HEK293 (cell line): Measurements from ENCODE around the gene PPP1CA.

Experiments
- CTCF ChIA-PET: fragments of 350-600 bp; formaldehyde crosslinking; extraction: SDS; loops from one replicate; lab custom pipeline; 2021; ENCODE audit warnings: antibody characterized with exemption; lab: Yijun Ruan, JAX
- POLR2A ChIA-PET: fragments of 300-600 bp; formaldehyde crosslinking; extraction: SDS; loops from one replicate; lab custom pipeline; 2020; ENCODE audit warnings: antibody characterized with exemption, inconsistent platforms; lab: Yijun Ruan, JAX
- H3K27ac ChIP-seq: fragments of 200-500 bp; sonication (Bioruptor generic); 2 replicates; pipeline ENCODE4 v1.5.1; 2014; ENCODE audit warnings: low read depth, low read length, control low read depth, inconsistent platforms; ENCODE audit errors: extremely low read depth
- H3K36me3 ChIP-seq, 2 experiments: fragments of 200-500 bp in 1 of 2; sonication (Bioruptor generic) in 1 of 2; 1 replicate in 1 of 2; 2 replicates in 1 of 2; pipeline ENCODE4 v1.5.1; 2014 to 2017; ENCODE audit warnings: inconsistent platforms in 2 of 2, low read length in 2 of 2; ENCODE audit not compliant: control insufficient read depth in 2 of 2, insufficient read depth in 1 of 2
- H3K4me1 ChIP-seq: fragments of 200-500 bp; sonication (Bioruptor generic); 2 replicates; pipeline ENCODE4 v1.5.1; 2014; ENCODE audit warnings: mild to moderate bottlenecking, low read length, inconsistent platforms; ENCODE audit not compliant: control insufficient read depth, insufficient read depth
- H3K4me3 ChIP-seq: 2 replicates; pipeline ENCODE4 v1.5.1; 2011; ENCODE audit warnings: low read depth, mild to moderate bottlenecking, control low read depth, low read length, moderate library complexity
- H3K9me3 ChIP-seq: fragments of 200-500 bp; sonication (Bioruptor generic); 2 replicates; pipeline ENCODE4 v1.5.1; 2014; ENCODE audit warnings: low read depth, low read length, inconsistent platforms; ENCODE audit not compliant: control insufficient read depth, insufficient read depth
- EGR2 ChIP-seq: fragments of 450-650 bp; formaldehyde crosslinking; IDR thresholded peaks from 2 replicates; pipeline ENCODE4 v1.5.1; 2016; ENCODE audit warnings: low read depth, missing biosample characterization, missing genetic modification characterization
- GLI4 ChIP-seq: fragments of 450-650 bp; formaldehyde crosslinking; IDR thresholded peaks from 2 replicates; pipeline ENCODE4 v1.5.1; 2016; ENCODE audit warnings: missing biosample characterization, missing genetic modification characterization
- PATZ1 ChIP-seq: fragments of 450-650 bp; formaldehyde crosslinking; IDR thresholded peaks from 2 replicates; pipeline ENCODE4 v1.5.1; 2016; ENCODE audit warnings: missing biosample characterization, missing genetic modification characterization
- SP2 ChIP-seq: fragments of 450-650 bp; formaldehyde crosslinking; IDR thresholded peaks from 2 replicates; pipeline ENCODE4 v1.5.1; 2016; ENCODE audit warnings: missing biosample characterization, missing genetic modification characterization
- ZFHX2 ChIP-seq: fragments of 450-650 bp; formaldehyde crosslinking; conservative IDR thresholded peaks from 2 replicates; pipeline ENCODE4 v1.5.1; 2016; ENCODE audit warnings: missing biosample characterization, missing genetic modification characterization
- ZNF10 ChIP-seq: fragments of 450-650 bp; formaldehyde crosslinking; IDR thresholded peaks from 2 replicates; pipeline ENCODE4 v1.5.1; 2017; ENCODE audit warnings: missing biosample characterization, missing genetic modification characterization
- ZNF146 ChIP-seq: fragments of 450-650 bp; formaldehyde crosslinking; IDR thresholded peaks from 2 replicates; pipeline ENCODE4 v1.5.1; 2016; ENCODE audit warnings: missing biosample characterization, missing genetic modification characterization
- ZNF174 ChIP-seq: fragments of 450-650 bp; formaldehyde crosslinking; IDR thresholded peaks from 2 replicates; pipeline ENCODE4 v1.5.0; 2017; ENCODE audit warnings: missing biosample characterization, mild to moderate bottlenecking, missing genetic modification characterization
- ZNF248 ChIP-seq: fragments of 450-650 bp; formaldehyde crosslinking; IDR thresholded peaks from 2 replicates; pipeline ENCODE4 v1.5.1; 2017; ENCODE audit warnings: missing biosample characterization, missing genetic modification characterization
- ZNF350 ChIP-seq: fragments of 450-650 bp; formaldehyde crosslinking; IDR thresholded peaks from 2 replicates; pipeline ENCODE4 v1.5.0; 2017; ENCODE audit warnings: missing biosample characterization, mild to moderate bottlenecking, missing genetic modification characterization
- ZNF555 ChIP-seq: fragments of 450-650 bp; formaldehyde crosslinking; conservative IDR thresholded peaks from 2 replicates; pipeline ENCODE4 v1.5.1; 2017; ENCODE audit warnings: missing biosample characterization, mild to moderate bottlenecking, missing genetic modification characterization, inconsistent platforms
- ZNF561 ChIP-seq: fragments of 450-650 bp; IDR thresholded peaks from 2 replicates; pipeline ENCODE4 v1.5.1; 2018; ENCODE audit warnings: missing biosample characterization, missing genetic modification characterization, borderline replicate concordance
- ZNF658 ChIP-seq: fragments of 450-650 bp; formaldehyde crosslinking; IDR thresholded peaks from 2 replicates; pipeline ENCODE4; 2016; ENCODE audit warnings: missing biosample characterization, missing genetic modification characterization
- TF ChIP-seq, protein P1 (sequence below): fragments of 450-650 bp; formaldehyde crosslinking; IDR thresholded peaks from 2 replicates; pipeline ENCODE4 v1.5.1; 2016; ENCODE audit warnings: missing biosample characterization, missing genetic modification characterization
- TF ChIP-seq, protein P2 (sequence below): fragments of 450-650 bp; formaldehyde crosslinking; IDR thresholded peaks from 2 replicates; pipeline ENCODE4 v1.5.1; 2017; ENCODE audit warnings: missing biosample characterization, missing genetic modification characterization

Gene PPP1CA

DNA sequence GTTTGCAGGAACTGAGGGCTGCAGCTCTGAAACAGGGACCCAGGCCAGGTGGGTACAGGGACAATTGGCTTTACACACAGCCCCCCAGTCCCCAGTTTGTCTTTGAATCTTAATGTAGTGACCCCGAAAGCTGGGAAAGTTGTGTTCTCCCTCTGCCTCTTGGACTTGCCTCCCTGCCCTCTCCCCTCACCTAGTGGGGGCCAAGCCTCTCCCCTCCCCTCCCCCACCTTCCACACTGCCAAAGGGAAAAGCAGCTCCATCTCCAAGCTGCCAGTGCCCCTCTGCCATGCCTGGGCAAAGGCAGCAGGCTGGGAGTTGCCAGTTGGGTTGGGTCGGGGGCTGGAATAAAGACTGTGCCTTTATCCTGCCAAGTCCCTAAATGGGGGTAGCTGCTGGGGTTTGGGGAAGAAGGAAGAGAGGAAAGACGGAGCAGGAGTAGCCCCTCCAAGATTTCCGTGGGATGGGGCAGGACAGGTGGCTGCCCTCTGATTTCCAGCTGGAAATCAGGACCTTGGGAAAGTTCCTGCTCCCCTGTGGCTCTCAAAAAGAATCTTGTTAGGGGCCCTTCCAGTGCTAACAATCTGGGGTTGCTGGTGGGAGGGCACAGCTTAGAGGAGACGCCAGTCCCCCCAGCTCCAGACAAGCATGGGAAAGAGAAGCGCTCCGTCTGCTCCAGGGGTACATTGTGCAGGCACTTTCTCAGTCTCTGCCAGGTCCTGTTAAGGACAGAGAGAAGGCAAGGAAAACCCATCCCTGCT lies 25.4 kb downstream of the PPP1CA start (continued):
- TF ChIP-seq GLI4 (tag by site-specific recombination) (no peak), ZNF146 (tag by site-specific recombination) (no peak)

DNA sequence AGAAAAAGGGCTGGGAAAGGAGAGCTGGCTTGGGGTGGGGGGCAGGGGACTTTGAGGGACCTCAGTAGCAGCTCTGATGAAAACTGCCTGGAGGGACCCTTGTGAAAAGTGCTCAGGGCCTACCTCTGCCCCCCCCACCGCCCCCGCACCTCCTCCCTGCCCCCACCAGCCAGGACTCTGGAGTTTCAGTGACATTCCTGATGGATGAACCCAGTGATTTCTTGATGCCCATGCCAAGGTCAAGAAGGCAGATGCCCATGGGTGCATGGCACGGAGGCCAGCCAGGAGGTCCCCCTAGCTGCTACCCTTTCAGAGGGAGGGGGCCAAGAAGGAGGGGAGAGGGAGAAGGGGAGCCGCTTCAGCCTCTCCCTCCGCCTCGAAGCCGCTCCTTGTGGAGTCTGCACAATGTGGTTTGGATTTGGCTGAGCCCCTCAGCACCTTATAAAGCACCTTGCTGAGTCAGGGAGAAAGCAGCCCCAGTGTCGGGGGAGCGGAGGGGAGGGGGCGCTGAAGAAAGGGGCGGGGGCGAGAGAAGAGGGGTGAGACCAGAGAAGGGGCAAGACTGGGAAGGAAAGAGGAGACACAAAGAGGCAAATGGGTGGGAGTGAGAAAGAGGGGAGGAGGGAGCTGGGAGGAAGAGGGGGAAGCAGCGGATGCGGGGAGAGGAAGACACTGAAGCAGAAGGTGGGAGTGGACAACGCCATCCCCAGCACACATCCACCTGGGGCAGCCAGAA lies 26.2 kb downstream of the PPP1CA start:
- H3K36me3 ChIP-seq, result no peaks in the 10 kb centered on the region
- POLR2A ChIA-PET, result interaction anchor here (1.2 to 4.2 kb wide), 2 partner anchors 17 to 21 kb away, joined by 7 to 30 read pairs; partner anchors contain the start of gene POLD4
- peaks cover 3% of the 10 kb centered on the region; the same call in 1 of the 2 replicates for H3K4me1 ChIP-seq

GRCh38 chr11:67374571-67375281 lies 26.9 kb downstream of the PPP1CA start:
- POLR2A ChIA-PET, result interaction anchor here (0.9 to 4.2 kb wide), 6 partner anchors 8 to 256 kb away, joined by 3 to 30 read pairs (median 5); partner anchors contain the start of genes POLD4 and PPP1CA
- peaks cover 3% of the 10 kb centered on the region; the same call in 1 of the 2 replicates for H3K4me1 ChIP-seq
- H3K9me3 ChIP-seq, result no peaks in the 10 kb centered on the region
- CTCF ChIA-PET, result interaction anchor here (1.1 to 30.4 kb wide), 3 partner anchors 7 to 29 kb away, joined by 5 to 898 read pairs (median 898); partner anchors contain the start of genes CLCF1, POLD4 and RAD9A
- H3K27ac ChIP-seq, result no peak overlapping the region
- H3K4me3 ChIP-seq, result no peak overlapping the region
- TF ChIP-seq ZNF658 (no peak), ZNF10 (tag by site-specific recombination) (peak; percentile 60; the same call in 1 of the 2 replicates)
- H3K36me3 ChIP-seq, result no peaks in the 10 kb centered on the region

More for the DNA sequence above, 26.2 kb downstream of the PPP1CA start:
- Histone ChIP-seq H3K27ac (no peak overlapping the region), H3K9me3 (no peaks in the 10 kb centered on the region), H3K4me3 (no peak overlapping the region)
- TF ChIP-seq PATZ1 (tag by site-specific recombination), result 0 out of 2 replicates have a peak, but pooled peaks have one; percentile 17
- TF ChIP-seq, protein P1, sequence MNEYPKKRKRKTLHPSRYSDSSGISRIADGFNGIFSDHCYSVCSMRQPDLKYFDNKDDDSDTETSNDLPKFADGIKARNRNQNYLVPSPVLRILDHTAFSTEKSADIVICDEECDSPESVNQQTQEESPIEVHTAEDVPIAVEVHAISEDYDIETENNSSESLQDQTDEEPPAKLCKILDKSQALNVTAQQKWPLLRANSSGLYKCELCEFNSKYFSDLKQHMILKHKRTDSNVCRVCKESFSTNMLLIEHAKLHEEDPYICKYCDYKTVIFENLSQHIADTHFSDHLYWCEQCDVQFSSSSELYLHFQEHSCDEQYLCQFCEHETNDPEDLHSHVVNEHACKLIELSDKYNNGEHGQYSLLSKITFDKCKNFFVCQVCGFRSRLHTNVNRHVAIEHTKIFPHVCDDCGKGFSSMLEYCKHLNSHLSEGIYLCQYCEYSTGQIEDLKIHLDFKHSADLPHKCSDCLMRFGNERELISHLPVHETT (tag by site-specific recombination), result no peak
- no peak for TF ChIP-seq ZNF350 (tag by site-specific recombination)
- peak; percentile 19; the same call in 1 of the 2 replicates for TF ChIP-seq SP2 (tag by site-specific recombination)
- TF ChIP-seq ZNF555 (tag by site-specific recombination), result no peak
- TF ChIP-seq ZNF248, result no peak
- no peak for TF ChIP-seq ZNF174 (tag by site-specific recombination)
- peak; percentile 65; the same call in 1 of the 2 replicates for TF ChIP-seq ZFHX2 (tag by site-specific recombination)
- TF ChIP-seq, protein P2, sequence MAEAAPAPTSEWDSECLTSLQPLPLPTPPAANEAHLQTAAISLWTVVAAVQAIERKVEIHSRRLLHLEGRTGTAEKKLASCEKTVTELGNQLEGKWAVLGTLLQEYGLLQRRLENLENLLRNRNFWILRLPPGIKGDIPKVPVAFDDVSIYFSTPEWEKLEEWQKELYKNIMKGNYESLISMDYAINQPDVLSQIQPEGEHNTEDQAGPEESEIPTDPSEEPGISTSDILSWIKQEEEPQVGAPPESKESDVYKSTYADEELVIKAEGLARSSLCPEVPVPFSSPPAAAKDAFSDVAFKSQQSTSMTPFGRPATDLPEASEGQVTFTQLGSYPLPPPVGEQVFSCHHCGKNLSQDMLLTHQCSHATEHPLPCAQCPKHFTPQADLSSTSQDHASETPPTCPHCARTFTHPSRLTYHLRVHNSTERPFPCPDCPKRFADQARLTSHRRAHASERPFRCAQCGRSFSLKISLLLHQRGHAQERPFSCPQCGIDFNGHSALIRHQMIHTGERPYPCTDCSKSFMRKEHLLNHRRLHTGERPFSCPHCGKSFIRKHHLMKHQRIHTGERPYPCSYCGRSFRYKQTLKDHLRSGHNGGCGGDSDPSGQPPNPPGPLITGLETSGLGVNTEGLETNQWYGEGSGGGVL (tag by site-specific recombination), result peak; percentile 76
- TF ChIP-seq EGR2 (tag by site-specific recombination), result peak; percentile 73
- no peak for TF ChIP-seq ZNF561 (tag by site-specific recombination)
- CTCF ChIA-PET, result interaction anchor here (3.0 to 30.4 kb wide), 3 partner anchors 6 to 29 kb away, joined by 10 to 898 read pairs (median 898); partner anchors contain the start of genes CLCF1, POLD4 and RAD9A
